Mesendoderm (in vitro differentiated cells): Measurements from ENCODE around the gene TNFRSF12A.
A peak's percentile ranks its signal among the peaks of the same experiment; 100 is the strongest.

ENCODE experiments used
- DNase-seq: peaks from one replicate; pipeline ENCODE4 v3.0.0; 2013
- H2AK5ac ChIP-seq: 2 replicates; pipeline ENCODE4 v1.6.1; 2013; ENCODE audit warnings: low read length, inconsistent platforms
- H2BK120ac ChIP-seq: 2 replicates; pipeline ENCODE4 v1.6.1; 2013; ENCODE audit warnings: low read depth, mild to moderate bottlenecking, low read length, moderate library complexity, mixed read lengths
- H2BK15ac ChIP-seq: replicated peaks from 2 replicates; pipeline ENCODE4 v1.6.1; 2013; ENCODE audit warnings: low read depth, mild to moderate bottlenecking, moderate library complexity
- H2BK5ac ChIP-seq: 2 replicates; pipeline ENCODE4 v1.6.1; 2013; ENCODE audit warnings: low read length, inconsistent platforms
- H3K18ac ChIP-seq: 2 replicates; pipeline ENCODE4 v1.6.1; 2013; ENCODE audit warnings: mild to moderate bottlenecking, low read length, mixed read lengths
- H3K23ac ChIP-seq: one replicate; pipeline ENCODE4 v1.6.1; 2013; ENCODE audit warnings: low read length
- H3K27ac ChIP-seq: 2 replicates; pipeline ENCODE4 v1.5.1; 2013; ENCODE audit warnings: low read depth, mild to moderate bottlenecking, inconsistent platforms, low read length, moderate library complexity
- H3K27me3 ChIP-seq: 2 replicates; pipeline ENCODE4 v1.6.1; 2013; ENCODE audit warnings: low read length, control low read depth, mild to moderate bottlenecking, inconsistent platforms; ENCODE audit not compliant: insufficient read depth, poor library complexity
- H3K36me3 ChIP-seq: 2 replicates; pipeline ENCODE4 v1.6.1; 2013; ENCODE audit warnings: low read length, inconsistent platforms; ENCODE audit not compliant: control insufficient read depth, insufficient read depth
- H3K4ac ChIP-seq: one replicate; pipeline ENCODE4 v1.6.1; 2013; ENCODE audit warnings: low read depth, mild to moderate bottlenecking, low read length, moderate library complexity
- H3K4me1 ChIP-seq: 2 replicates; pipeline ENCODE4 v1.6.1; 2013; ENCODE audit warnings: low read depth, low read length, inconsistent platforms; ENCODE audit not compliant: control insufficient read depth
- H3K4me2 ChIP-seq: 2 replicates; pipeline ENCODE4 v1.6.1; 2013; ENCODE audit warnings: low read length
- H3K4me3 ChIP-seq: 2 replicates; pipeline ENCODE4 v1.5.1; 2013; ENCODE audit warnings: mild to moderate bottlenecking, low read length
- H3K56ac ChIP-seq: one replicate; pipeline ENCODE4 v1.6.1; 2013; ENCODE audit warnings: low read length
- H3K79me1 ChIP-seq: 2 replicates; pipeline ENCODE4 v1.6.1; 2013; ENCODE audit warnings: low read length, inconsistent platforms
- H3K79me2 ChIP-seq: 2 replicates; pipeline ENCODE4 v1.6.1; 2013; ENCODE audit warnings: mild to moderate bottlenecking, low read length; ENCODE audit not compliant: control insufficient read depth, insufficient read depth
- H3K9ac ChIP-seq: 2 replicates; pipeline ENCODE4 v1.6.1; 2013; ENCODE audit warnings: low read length, inconsistent platforms
- H4K5ac ChIP-seq: one replicate; pipeline ENCODE4 v1.6.1; 2013; ENCODE audit warnings: low read length
- H4K8ac ChIP-seq: one replicate; pipeline ENCODE4 v1.6.1; 2013; ENCODE audit warnings: low read depth, mild to moderate bottlenecking, control low read depth, low read length, moderate library complexity
- WGBS: extraction: QIAGEN DNeasy Blood & Tissue Kit; methylation state at CpG from one replicate; pipeline ENCODE4 v1.1.7; 2013; ENCODE audit warnings: low lambda C conversion rate, missing lambda C conversion rate; ENCODE audit not compliant: insufficient coverage; ENCODE audit errors: extremely low coverage; 5-methylcytosine and 5-hydroxymethylcytosine counted together

The TNFRSF12A gene

DNA sequence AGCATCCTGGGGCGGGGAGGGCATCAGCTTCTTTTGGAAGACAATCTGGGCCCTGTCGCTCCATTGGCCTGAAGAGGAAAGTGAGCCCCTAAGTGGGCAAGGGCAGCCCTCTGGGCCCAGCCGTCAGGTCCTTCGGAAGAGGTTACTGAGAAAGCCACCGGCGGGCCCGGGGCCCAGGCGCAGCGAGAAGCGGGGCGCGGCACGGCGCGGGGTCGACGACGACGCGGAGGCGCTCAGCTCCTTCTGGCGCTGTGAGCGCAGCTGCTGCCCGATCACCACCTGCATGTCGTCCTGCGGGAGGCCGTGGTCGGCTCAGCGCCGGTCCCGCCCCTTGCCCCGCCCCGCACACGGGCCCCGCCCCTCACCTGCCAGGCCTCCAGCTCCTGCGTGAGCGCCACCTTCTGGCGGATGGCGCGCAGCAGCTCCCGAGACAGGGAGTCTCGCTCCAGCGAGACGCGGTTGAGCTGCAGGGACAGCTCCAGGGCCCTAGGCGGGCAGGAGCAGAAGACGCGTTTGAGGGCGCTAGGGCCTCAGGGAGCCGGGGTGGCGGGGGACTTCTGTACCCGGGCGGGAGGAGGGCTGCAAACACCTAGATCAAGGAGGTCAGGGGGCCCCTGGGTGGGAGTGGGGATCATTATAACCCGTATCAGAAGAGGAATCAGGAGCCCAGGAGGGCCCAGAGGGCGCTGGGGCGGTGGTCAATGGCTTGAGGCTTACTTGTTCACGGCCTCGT lies 8.0 kb downstream of the TNFRSF12A start:
- DNase-seq, result peak; percentile 93
- Histone ChIP-seq H3K27me3 (no peaks in the 10 kb centered on the region), H3K79me2 (no peaks in the 10 kb centered on the region), H3K4me3 (no peak overlapping the region), H3K9ac (peak overlapping the region; percentile 47), H3K4ac (no peak overlapping the region), H3K27ac (no peak overlapping the region), H3K18ac (no peak overlapping the region), H2BK120ac (no peak overlapping the region), H3K79me1 (peaks cover under 1% of the 10 kb centered on the region), H3K36me3 (peaks cover 8% of the 10 kb centered on the region), H3K4me2 (peak overlapping the region; percentile 31), H2AK5ac (no peak overlapping the region), H3K23ac (no peak overlapping the region), H2BK5ac (no peak overlapping the region), H4K5ac (no peak overlapping the region), H3K4me1 (peaks cover 1% of the 10 kb centered on the region), H4K8ac (no peak overlapping the region), H3K56ac (peak overlapping the region; percentile 64), H2BK15ac (no peak overlapping the region)
- WGBS, result no CpG with 5 or more reads among the region's 58 CpGs

DNA sequence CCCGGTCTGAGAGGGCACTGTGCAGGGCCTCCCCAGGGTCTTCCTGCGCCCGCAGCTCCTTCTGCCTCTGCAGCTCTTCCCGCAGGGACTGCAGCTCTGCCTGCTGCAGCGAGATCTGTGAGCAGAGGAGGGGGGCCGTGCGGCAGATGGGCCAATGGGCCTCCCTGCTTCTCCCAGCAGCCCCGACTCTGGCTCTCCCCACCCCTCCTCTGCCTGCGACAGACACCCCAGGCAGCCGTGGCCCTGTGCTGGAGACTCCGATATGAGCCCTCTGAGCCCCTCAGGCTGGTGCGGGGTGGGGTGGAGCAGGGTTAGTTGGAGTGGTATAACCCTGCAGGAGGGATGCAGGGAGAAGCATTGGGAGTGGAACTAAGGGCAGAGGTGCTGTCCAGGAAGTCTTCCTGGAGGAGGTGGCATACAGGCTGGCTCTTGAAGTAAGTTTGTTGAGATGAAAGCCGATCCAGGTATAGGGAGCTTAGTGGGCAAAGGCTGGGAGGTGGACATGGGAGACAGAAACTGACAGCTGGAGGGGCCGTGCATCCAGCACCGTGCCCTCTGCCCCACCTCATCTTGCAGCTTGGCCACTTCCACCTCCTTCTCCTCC lies 8.7 kb downstream of the TNFRSF12A start:
- Histone ChIP-seq H3K4ac (no peak overlapping the region), H2BK120ac (no peak overlapping the region), H3K18ac (no peak overlapping the region), H3K4me3 (no peak overlapping the region), H3K4me2 (no peak overlapping the region), H3K79me2 (no peaks in the 10 kb centered on the region), H3K9ac (peak overlapping the region; percentile 15), H4K8ac (no peak overlapping the region), H2AK5ac (no peak overlapping the region), H2BK5ac (no peak overlapping the region), H3K56ac (no peak overlapping the region), H3K23ac (no peak overlapping the region), H3K36me3 (peaks cover 8% of the 10 kb centered on the region), H3K4me1 (no peaks in the 10 kb centered on the region), H3K27me3 (no peaks in the 10 kb centered on the region), H3K79me1 (no peaks in the 10 kb centered on the region), H3K27ac (no peak overlapping the region), H2BK15ac (no peak overlapping the region), H4K5ac (no peak overlapping the region)
- DNase-seq, result no peak
- no CpG with 5 or more reads among the region's 15 CpGs for WGBS

DNA sequence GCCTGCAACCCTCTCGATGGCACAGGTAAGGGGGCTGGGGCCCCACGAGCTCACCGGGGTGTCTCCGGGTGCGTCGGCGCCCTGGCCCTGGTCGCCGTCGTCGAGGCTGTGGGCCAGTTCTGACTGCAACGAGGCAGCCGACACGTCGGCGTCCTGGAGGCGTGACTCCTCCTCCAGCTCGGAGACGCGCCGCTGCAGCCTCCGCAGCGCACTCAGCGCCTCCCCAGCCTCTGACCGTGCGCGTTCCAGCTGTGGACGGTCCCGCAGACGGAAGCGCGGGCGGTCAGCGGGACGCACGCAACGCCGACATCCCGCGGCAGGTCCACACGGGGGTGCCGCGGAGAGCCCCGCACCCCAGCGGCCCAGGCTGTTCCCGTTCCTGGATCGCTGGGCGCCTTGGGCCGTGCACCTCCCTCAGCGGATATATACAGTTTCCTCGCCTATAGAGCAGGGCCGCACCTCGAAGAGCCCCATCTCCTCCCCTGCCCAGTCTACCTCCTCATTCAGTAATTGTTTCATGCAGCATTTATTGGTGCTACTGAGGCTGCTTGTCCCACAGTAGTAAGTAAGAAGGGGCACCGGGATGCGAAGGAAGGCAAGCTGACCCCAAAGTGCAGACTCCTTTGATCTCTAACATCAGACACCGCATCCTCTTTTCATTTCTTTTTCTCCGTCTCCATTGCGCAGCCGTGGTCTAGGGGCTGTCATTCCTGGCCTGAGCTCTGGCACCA lies 9.5 kb downstream of the TNFRSF12A start:
- Histone ChIP-seq H3K4ac (no peak overlapping the region), H3K56ac (no peak overlapping the region), H3K23ac (no peak overlapping the region), H3K27ac (no peak overlapping the region), H3K79me2 (no peaks in the 10 kb centered on the region), H2AK5ac (no peak overlapping the region), H3K4me1 (no peaks in the 10 kb centered on the region), H4K5ac (no peak overlapping the region), H3K79me1 (no peaks in the 10 kb centered on the region), H3K36me3 (peaks cover 8% of the 10 kb centered on the region), H3K27me3 (no peaks in the 10 kb centered on the region), H2BK15ac (no peak overlapping the region), H3K9ac (no peak overlapping the region), H2BK120ac (no peak overlapping the region), H3K4me3 (no peak overlapping the region), H3K18ac (no peak overlapping the region), H4K8ac (no peak overlapping the region), H2BK5ac (no peak overlapping the region), H3K4me2 (no peak overlapping the region)
- DNase-seq, result no peak
- no CpG with 5 or more reads among the region's 59 CpGs for WGBS

DNA sequence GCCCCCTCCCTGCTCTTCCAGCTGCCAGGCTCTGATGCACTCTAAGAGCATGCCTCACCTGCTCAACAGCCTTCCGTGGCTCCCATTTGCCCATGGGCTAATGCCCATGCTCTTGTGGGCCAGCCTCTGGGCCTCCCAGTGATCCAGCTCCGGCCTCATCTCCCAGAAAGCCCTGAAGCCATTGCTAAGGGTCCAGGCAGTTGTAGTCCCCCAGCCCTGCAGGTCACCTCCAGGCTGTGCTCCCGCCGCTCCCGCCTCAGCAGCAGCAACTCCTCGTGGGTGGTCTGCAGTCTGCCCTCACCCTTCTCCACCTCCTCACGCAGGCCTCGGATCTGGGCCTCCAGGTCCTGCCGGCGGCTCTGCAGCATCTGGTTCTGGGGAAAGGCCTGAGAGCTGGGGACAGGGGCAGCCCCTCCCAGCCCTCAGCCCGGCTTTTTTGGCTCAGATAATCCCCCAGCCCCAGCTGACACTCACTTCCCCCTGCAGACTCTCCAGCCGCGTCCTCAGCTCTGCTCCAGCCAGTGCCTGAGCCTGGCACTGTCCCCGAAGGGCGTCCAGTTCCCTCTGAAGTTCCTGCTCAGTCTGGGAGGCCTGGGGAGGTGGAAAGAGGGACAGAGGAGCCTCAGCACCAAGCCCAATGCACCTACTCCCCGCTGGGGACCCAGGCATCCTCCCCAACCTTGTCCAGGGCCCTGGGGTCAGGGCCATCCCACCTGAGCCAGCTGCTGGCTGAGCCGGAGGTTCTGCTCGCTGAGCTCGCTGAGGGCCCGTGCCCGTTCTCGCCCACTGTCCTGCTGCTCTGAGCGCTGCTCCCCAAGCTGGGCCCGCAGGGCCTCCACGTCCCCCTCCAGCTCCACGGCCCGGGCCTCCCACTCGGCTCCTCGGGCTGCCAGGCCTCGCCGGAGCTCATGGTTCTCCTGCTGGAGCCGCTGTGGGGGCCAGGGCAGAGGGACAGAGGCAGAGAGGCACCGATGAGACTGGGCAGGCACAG lies 10.3 kb downstream of the TNFRSF12A start:
- no CpG with 5 or more reads among the region's 33 CpGs for WGBS
- Histone ChIP-seq H2BK5ac (no peak overlapping the region), H3K27ac (no peak overlapping the region), H2BK15ac (no peak overlapping the region), H3K4ac (no peak overlapping the region), H2AK5ac (no peak overlapping the region), H3K56ac (no peak overlapping the region), H3K4me2 (no peak overlapping the region), H3K4me1 (no peaks in the 10 kb centered on the region), H3K79me1 (no peaks in the 10 kb centered on the region), H4K8ac (no peak overlapping the region), H2BK120ac (no peak overlapping the region), H3K4me3 (no peak overlapping the region), H4K5ac (no peak overlapping the region), H3K23ac (no peak overlapping the region), H3K27me3 (no peaks in the 10 kb centered on the region), H3K18ac (no peak overlapping the region), H3K79me2 (no peaks in the 10 kb centered on the region), H3K36me3 (peaks cover 8% of the 10 kb centered on the region), H3K9ac (no peak overlapping the region)
- DNase-seq, result no peak

DNA sequence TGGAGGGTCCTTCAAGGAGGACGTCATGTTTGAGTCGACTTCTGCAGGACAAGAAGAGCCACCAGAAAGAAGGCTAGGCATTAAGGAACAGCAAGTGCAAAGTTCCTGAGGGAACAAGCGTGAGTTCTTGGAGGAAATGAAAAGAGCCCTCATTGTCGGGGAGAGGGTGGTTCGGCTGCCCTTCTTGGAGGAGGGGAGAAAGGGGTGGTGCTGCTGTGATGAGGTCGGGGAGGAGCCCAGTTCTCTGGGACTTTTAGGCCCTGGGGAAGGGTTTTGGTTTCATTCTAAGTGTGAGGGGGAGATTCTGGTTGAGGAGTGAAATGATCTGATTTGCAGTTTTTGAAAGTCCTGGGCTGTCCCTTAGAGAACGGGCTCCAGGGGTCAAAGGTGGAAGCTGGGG lies 12.5 kb downstream of the TNFRSF12A start:
- H4K8ac ChIP-seq, result no peak overlapping the region
- H4K5ac ChIP-seq, result no peak overlapping the region
- no peak overlapping the region for H2BK120ac ChIP-seq
- H3K56ac ChIP-seq, result no peak overlapping the region
- no peak overlapping the region for H3K23ac ChIP-seq
- no peak overlapping the region for H3K18ac ChIP-seq
- DNase-seq, result no peak
- no peaks in the 10 kb centered on the region for H3K79me1 ChIP-seq
- no peak overlapping the region for H3K9ac ChIP-seq
- no peak overlapping the region for H3K27ac ChIP-seq
- WGBS, result no CpG with 5 or more reads among the region's 7 CpGs
- no peak overlapping the region for H3K4ac ChIP-seq
- H2BK15ac ChIP-seq, result no peak overlapping the region
- no peaks in the 10 kb centered on the region for H3K4me1 ChIP-seq
- H3K27me3 ChIP-seq, result no peaks in the 10 kb centered on the region
- H3K79me2 ChIP-seq, result no peaks in the 10 kb centered on the region
- H2AK5ac ChIP-seq, result no peak overlapping the region
- H3K4me3 ChIP-seq, result no peak overlapping the region
- no peak overlapping the region for H3K4me2 ChIP-seq
- no peak overlapping the region for H2BK5ac ChIP-seq
- H3K36me3 ChIP-seq, result no peaks in the 10 kb centered on the region
